Hematopoietic multipotent progenitor cell (in vitro differentiated cells): ENCODE data around the gene LRRC37B. TPM values are rescaled to one million over a fixed set of nuclear protein-coding genes. Genes with fewer than 3 reads are reported as not detected.
A peak's percentile ranks its signal among the peaks of the same experiment; 100 is the strongest.
"Not testable (repeated sequence)": the region's sequence is repeated elsewhere in the genome, so short reads cannot be mapped to it uniquely, and the experiment has no call there.

ENCODE experiments used
- DNase-seq, 3 donors: peaks; one replicate each; pipeline ENCODE4 v3.0.0-alpha.2; 2011 to 2015; ENCODE audit warnings: low read depth in 2 of 3, low spot score in 2 of 3
- total RNA-seq: library from RNA; depleted of rRNA; stranded (reverse); fragments of >200 nt; gene quantifications from one replicate; pipeline ENCODE4 v1.2.3, GENCODE V29; 2012

Gene LRRC37B
- total RNA-seq: 31.0 TPM

- peak; percentile 70 to 88 (median 83) for DNase-seq
These were observed at the start of gene LRRC37B for GRCh38 chr17:32006957-32007462. Gene LRRC37B (plus strand): TSS chr17:32007383. CDS start chr17:32021393, 14,010 bp downstream.

GRCh38 chr17:31964131-31964530 lies 43.1 kb upstream of the LRRC37B start:
- not testable (repeated sequence) for DNase-seq

GRCh38 chr17:31967648-31968047 lies 39.5 kb upstream of the LRRC37B start:
- no peak for DNase-seq

GRCh38 chr17:31970416-31970815 lies 36.8 kb upstream of the LRRC37B start:
- DNase-seq: not testable (repeated sequence)

GRCh38 chr17:31974269-31975071 lies 32.7 kb upstream of the LRRC37B start:
- DNase-seq: not testable (repeated sequence)

GRCh38 chr17:31975391-31975790 lies 31.8 kb upstream of the LRRC37B start:
- not testable (repeated sequence) for DNase-seq

- not testable (repeated sequence) for DNase-seq
These were observed 15.4 kb upstream of the LRRC37B start for GRCh38 chr17:31991821-31992220.

- DNase-seq: no peak
These were observed 10.2 kb upstream of the LRRC37B start for GRCh38 chr17:31997005-31997404.

- DNase-seq: peak; percentile 23 to 48 (median 43)
These were observed 498 bp downstream of the LRRC37B start for GRCh38 chr17:32007463-32008298.

GRCh38 chr17:32009262-32009542 lies 2.0 kb downstream of the LRRC37B start:
- no peak for DNase-seq

- no peak for DNase-seq
These were observed 2.9 kb downstream of the LRRC37B start for GRCh38 chr17:32010114-32010513.

- DNase-seq: no peak
These were observed 8.2 kb downstream of the LRRC37B start for GRCh38 chr17:32015245-32016013.

GRCh38 chr17:32016231-32016630 lies 9.0 kb downstream of the LRRC37B start:
- peak in 2 of 3 donors; percentile 27 for DNase-seq

- DNase-seq: no peak
These were observed 12.0 kb downstream of the LRRC37B start for GRCh38 chr17:32019228-32019627.

- no peak for DNase-seq
These were observed 13.9 kb downstream of the LRRC37B start for GRCh38 chr17:32020943-32021614.

- no peak for DNase-seq
These were observed 14.4 kb downstream of the LRRC37B start for GRCh38 chr17:32021615-32021955.

- not testable (repeated sequence) for DNase-seq
These were observed 15.4 kb downstream of the LRRC37B start for GRCh38 chr17:32022554-32022953.

GRCh38 chr17:32027271-32027670 lies 20.1 kb downstream of the LRRC37B start:
- DNase-seq: not testable (repeated sequence)

GRCh38 chr17:32033223-32033622 lies 26.0 kb downstream of the LRRC37B start:
- no peak for DNase-seq

GRCh38 chr17:32033812-32034211 lies 26.6 kb downstream of the LRRC37B start:
- not testable (repeated sequence) for DNase-seq
